Psoas muscle (tissue), 8 donors: ENCODE results near the gene P3H3. TPM values are rescaled to one million over a fixed set of nuclear protein-coding genes. Genes with fewer than 3 reads are reported as not detected.

Source experiments
- ATAC-seq, 4 donors: fragments of 200-7000 bp; cut with Tn5 transposase; one replicate each; pipeline ENCODE4 v1.9.1; 2020; ENCODE audit warnings: moderate library complexity in 3 of 4, mild to moderate bottlenecking in 2 of 4
- DNase-seq, 2 donors: peaks; one replicate each; pipeline ENCODE4 v3.0.0-alpha.2; 2020
- H3K27ac ChIP-seq: fragments of 200-600 bp; one replicate; pipeline ENCODE4 v1.8.0; 2022
- H3K27me3 ChIP-seq, 3 donors: fragments of 200-600 bp in 1 of 3; one replicate each; pipeline versions ENCODE4 v1.6.1 to v1.8.0; 2013 to 2022; ENCODE audit warnings: low read length in 2 of 3, mild to moderate bottlenecking in 2 of 3, moderate library complexity in 1 of 3; ENCODE audit not compliant: insufficient read depth in 3 of 3
- H3K36me3 ChIP-seq, 2 donors: fragments of 200-600 bp in 1 of 2; one replicate each; pipeline versions ENCODE4 v1.6.1 to v1.8.0; 2013 to 2022; ENCODE audit warnings: low read depth in 1 of 2, mild to moderate bottlenecking in 1 of 2, moderate library complexity in 1 of 2; ENCODE audit not compliant: insufficient read depth in 1 of 2
- H3K4me1 ChIP-seq: fragments of 200-600 bp; one replicate; pipeline ENCODE4 v1.8.0; 2022
- H3K4me3 ChIP-seq: fragments of 200-600 bp; one replicate; pipeline ENCODE4 v1.8.0; 2022; ENCODE audit warnings: mild to moderate bottlenecking
- H3K9me3 ChIP-seq: fragments of 200-600 bp; one replicate; pipeline ENCODE4 v1.8.0; 2022
- CTCF ChIP-seq: fragments of 200-600 bp; IDR thresholded peaks from one replicate; pipeline ENCODE4 v1.8.0; 2022; ENCODE audit warnings: antibody characterized with exemption
- WGBS, 3 donors: extraction: QIAGEN DNeasy Blood & Tissue Kit; methylation state at CpG; one replicate each; pipeline versions ENCODE4 v1.1.6 to v1.1.7; 2013; 5-methylcytosine and 5-hydroxymethylcytosine counted together
- intact Hi-C, 2 donors: fragments of 100-400 bp; cut with DNase I; formaldehyde crosslinking; loops; one replicate each; pipeline versions ENCODE4 v1.11.0 to v1.14.2; 2022
- long read RNA-seq, 2 donors: library from polyadenylated mRNA; unstranded; transcript quantifications; one replicate each; pipeline ENCODE4 v2.0.0, GENCODE V29; 2021
- polyA plus RNA-seq, 3 donors: library from polyadenylated mRNA; stranded (reverse); fragments of 200-250 nt; gene quantifications; one replicate each; pipeline ENCODE4 v1.2.3, GENCODE V29; 2013
- total RNA-seq, 4 donors: library from RNA; stranded (reverse); fragmentation: NEBNext Ultra II Directional in 2 of 4; extraction: Animal tissue kit (Norgen Biotek cat#: 25700) in 2 of 4; gene quantifications; one replicate each; pipeline versions ENCODE4 v1.2.1 to v1.2.4, GENCODE V29; 2021 to 2023
- donor health status: healthy with polysubstance abuse.
- donor health status: DM: no; HTN: no; CAD: no; lungs with moderate emphysema.
- donor health status: Bipolar disorder and iron deficiency.
- donor health status: healthy.
- donor health status: DM: yes; HTN: yes; CAD: no.
- donor health status: DM: no; HTN: no; CAD: no.
- donor health status: DM: no; HTN: no; CAD: no.
- donor health status: DM: yes; HTN: yes; CAD: no.

P3H3 gene
- total RNA-seq (1 to 10 TPM; 1.3 to 4.2 (median 3.2) TPM), polyA plus RNA-seq (1 to 10 TPM in 2 of 3 donors, under 1 TPM in 1; 0.87 to 1.2 (median 1.1) TPM)
- long read RNA-seq, donor 1, partial matches to known transcripts: 0 of 4 reads
- long read RNA-seq, donor 1, other reads (novel, unspliced or antisense): 2 of 4 reads
- long read RNA-seq, donor 2, partial matches to known transcripts: 0 of 3 reads
- long read RNA-seq, donor 2, other reads (novel, unspliced or antisense): 2 of 3 reads

GRCh38 chr12:6827982-6828780, at the start of gene P3H3:
Gene P3H3 (plus strand): TSS chr12:6828407. CDS start chr12:6828441, 34 bp downstream.
- H3K4me1 ChIP-seq: peaks cover 3% of the 10 kb centered on the region
- 1 to 2% (median 1%) methylated on average over 39 to 60 of the region's 60 CpGs for WGBS, 3 donors

DNA sequence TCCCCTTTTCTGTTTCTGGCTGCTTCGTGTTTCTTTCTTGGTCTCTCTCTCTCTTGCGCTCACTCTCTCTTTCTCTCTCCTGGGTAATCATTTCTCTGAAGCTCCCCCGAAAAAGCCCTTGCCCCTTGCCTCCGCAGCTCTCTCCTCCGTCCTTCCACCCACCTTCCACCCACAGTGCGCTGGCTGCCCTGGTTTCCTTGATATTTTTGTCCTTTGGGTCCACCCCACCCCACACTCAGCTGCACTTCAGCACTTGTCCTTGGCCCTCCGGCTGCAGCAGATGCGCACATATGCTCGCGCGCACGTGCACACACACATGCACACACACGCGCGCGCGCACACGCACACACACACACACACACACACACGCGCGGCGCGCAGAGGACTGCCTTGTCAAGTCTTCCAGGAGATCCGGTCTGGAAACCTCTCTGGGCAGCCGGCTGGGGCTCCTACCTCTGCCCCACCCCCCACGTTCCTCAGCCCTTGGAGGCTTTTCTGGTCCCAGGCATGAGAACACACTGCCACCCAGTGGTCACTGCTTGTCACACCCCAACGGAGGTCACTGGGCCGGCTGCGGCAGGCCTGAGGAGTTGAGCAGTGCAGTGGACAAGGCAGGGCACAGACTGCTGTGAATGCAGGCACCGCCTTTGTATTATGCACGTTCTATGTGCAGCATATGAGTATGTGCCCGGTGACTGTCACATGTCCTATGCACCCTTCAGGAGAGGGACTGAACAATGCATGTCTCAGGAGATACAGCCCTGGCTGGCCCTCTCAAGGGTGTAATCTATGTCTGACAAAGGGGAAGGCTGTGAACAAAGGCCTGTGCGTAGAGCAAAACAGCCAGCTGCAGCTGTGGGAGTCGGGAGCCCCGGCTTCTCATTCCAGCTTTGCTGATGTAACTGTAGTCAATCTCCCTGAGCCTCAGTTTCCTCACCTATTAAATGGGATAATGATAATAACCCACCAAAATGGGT, 49.3 kb upstream of the P3H3 start:
- peak; percentile 98 to 99 (median 99) for ATAC-seq
- peak; percentile 94 to 97 for DNase-seq
- Histone ChIP-seq H3K4me3 (peak overlapping the region; percentile 65), H3K27me3 (peaks cover 0 to under 1% (median 0%) of the 10 kb centered on the region in 3 donors), H3K27ac (peak overlapping the region; percentile 68), H3K9me3 (no peaks in the 10 kb centered on the region), H3K36me3 (no peaks in the 10 kb centered on the region), H3K4me1 (peaks cover 5% of the 10 kb centered on the region)
- TF ChIP-seq CTCF: peak; percentile 96
- intact Hi-C loops: loop anchor here (1.0 to 5.0 kb wide), 5 partner anchors 24 to 160 kb away; partner anchors contain the start of gene MLF2 (in 1 of the 2)
- 2 to 4% (median 3%) methylated on average over 30 to 35 of the region's 35 CpGs for WGBS, 3 donors

More at GRCh38 chr12:6827982-6828780, at the start of gene P3H3:
- Histone ChIP-seq H3K27ac (no peak within 1 kb of the TSS), H3K36me3 (no peaks in the 10 kb centered on the region), H3K9me3 (no peaks in the 10 kb centered on the region), H3K4me3 (peak within 1 kb of the TSS; percentile 76), H3K27me3 (peaks cover 0 to 57% (median 6%) of the 10 kb centered on the region in 3 donors)
- peak in 3 of 4 donors; percentile 17 to 31 (median 25) for ATAC-seq
- DNase-seq: peak in 1 of 2 donors; percentile 39
- TF ChIP-seq CTCF: no peak
- intact Hi-C loops: loop anchor here (2.0 to 10.0 kb wide), 4 partner anchors 73 to 211 kb away; partner anchors contain the start of gene MLF2 (in 2 of the 2)

- intact Hi-C loops: loop anchor here (1.0 to 5.0 kb wide), 5 partner anchors 25 to 161 kb away; partner anchors contain the start of gene MLF2 (in 1 of the 2)
- TF ChIP-seq CTCF: no peak
- no peak for DNase-seq
- 86 to 92% (median 91%) methylated on average over 6 of the region's 6 CpGs for WGBS, 3 donors
- ATAC-seq: no peak
- peak overlapping the region; percentile 68 for H3K27ac ChIP-seq
- peaks cover 5% of the 10 kb centered on the region for H3K4me1 ChIP-seq
- H3K36me3 ChIP-seq: no peaks in the 10 kb centered on the region
- H3K27me3 ChIP-seq: no peaks in the 10 kb centered on the region
- no peak overlapping the region for H3K4me3 ChIP-seq
- no peaks in the 10 kb centered on the region for H3K9me3 ChIP-seq
These were observed 48.3 kb upstream of the P3H3 start for GRCh38 chr12:6779708-6780432.

DNA sequence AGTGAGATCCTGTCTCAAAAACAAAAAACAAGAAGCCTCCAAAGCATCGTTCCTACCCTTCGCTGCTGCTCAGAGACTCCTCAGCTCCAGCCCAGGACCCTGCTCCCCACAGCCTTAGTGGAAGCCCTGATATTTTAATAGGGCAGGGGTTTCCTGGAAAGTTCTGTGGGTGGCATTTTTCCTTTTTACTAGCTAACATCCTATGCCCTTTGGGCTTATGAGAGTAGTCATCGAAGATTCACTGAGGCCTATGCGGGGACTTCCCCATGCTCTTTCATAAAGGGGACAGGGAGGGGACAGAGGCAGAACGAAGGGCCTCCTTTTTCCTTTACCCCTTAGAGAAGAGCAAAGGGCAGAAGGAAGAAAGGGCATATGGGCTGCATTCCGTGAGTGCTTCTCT, 47.6 kb upstream of the P3H3 start:
- intact Hi-C loops: no loop called here
- DNase-seq (no peak), ATAC-seq (no peak)
- WGBS, 3 donors: 84 to 90% (median 87%) methylated on average over 6 of the region's 6 CpGs
- Histone ChIP-seq H3K36me3 (no peaks in the 10 kb centered on the region), H3K4me1 (peaks cover 5% of the 10 kb centered on the region), H3K27ac (no peak overlapping the region), H3K4me3 (no peak overlapping the region), H3K27me3 (no peaks in the 10 kb centered on the region), H3K9me3 (no peaks in the 10 kb centered on the region)
- TF ChIP-seq CTCF: no peak
